Activated naive CD8-positive, alpha-beta T cell treated with anti-CD3 and anti-CD28 coated beads, Interleukin-2, amount 10 ng/mL, durations not matched to agents 7 days and 5 days (primary cell): ENCODE results near the gene OLFML1. TPM values are rescaled to one million over a fixed set of nuclear protein-coding genes. Genes with fewer than 3 reads are reported as not detected.
A peak's percentile ranks its signal among the peaks of the same experiment; 100 is the strongest.

Experiments
- ATAC-seq: fragments of 150-1000 bp; cut with Tn5 transposase; one replicate; pipeline ENCODE4 v1.10.0; 2021; ENCODE audit warnings: low read depth, moderate library complexity
- POLR2A ChIA-PET: fragments of 350-600 bp; sonication (Branson Sonifier 250); formaldehyde crosslinking; loops from one replicate; lab custom pipeline; 2021; ENCODE audit warnings: antibody characterized with exemption; lab: Charles Lee
- DNase-seq: peaks from one replicate; pipeline ENCODE4 v3.0.0; 2021
- H3K27ac Mint-ChIP-seq: one replicate; pipeline ENCODE4 v1.8.0; 2022; ENCODE audit warnings: mild to moderate bottlenecking, mixed read lengths
- H3K27me3 Mint-ChIP-seq: one replicate; pipeline ENCODE4 v1.8.0; 2022; ENCODE audit warnings: mild to moderate bottlenecking, moderate library complexity, mixed read lengths
- H3K36me3 Mint-ChIP-seq: one replicate; pipeline ENCODE4 v1.8.0; 2021; ENCODE audit warnings: mild to moderate bottlenecking, mixed read lengths
- H3K4me1 Mint-ChIP-seq: one replicate; pipeline ENCODE4 v1.8.0; 2021; ENCODE audit warnings: mixed read lengths
- H3K4me3 Mint-ChIP-seq: one replicate; pipeline ENCODE4 v1.8.0; 2022; ENCODE audit warnings: mild to moderate bottlenecking, moderate library complexity, mixed read lengths
- H3K9me3 Mint-ChIP-seq: one replicate; pipeline ENCODE4 v1.8.0; 2021; ENCODE audit warnings: mixed read lengths
- total RNA-seq, 2 experiments: library from RNA; stranded (reverse); gene quantifications; one replicate each; pipeline ENCODE4 v1.2.3, GENCODE V29; 2021

Gene OLFML1
- total RNA-seq, 2 experiments from 2014 or later: not detected

- H3K4me1 Mint-ChIP-seq: peaks cover 38% of the 10 kb centered on the region
- DNase-seq (no peak), ATAC-seq (peak; percentile 59)
- no peak overlapping the region for H3K4me3 Mint-ChIP-seq
- H3K36me3 Mint-ChIP-seq: peaks cover 21% of the 10 kb centered on the region
- POLR2A ChIA-PET: interaction anchor here (1.4 to 2.0 kb wide), 3 partner anchors 10 to 16 kb away, joined by 3 to 5 read pairs (median 4); no protein-coding TSS in a partner anchor
- no peak overlapping the region for H3K27ac Mint-ChIP-seq
- peaks cover 3% of the 10 kb centered on the region for H3K27me3 Mint-ChIP-seq
- no peaks in the 10 kb centered on the region for H3K9me3 Mint-ChIP-seq
Observed at GRCh38 chr11:7520981-7521487, 35.7 kb downstream of the OLFML1 start.

- Mint-ChIP-seq H3K4me3 (no peak overlapping the region), H3K36me3 (peaks cover 19% of the 10 kb centered on the region), H3K27ac (no peak overlapping the region), H3K27me3 (peaks cover 3% of the 10 kb centered on the region), H3K4me1 (peaks cover 37% of the 10 kb centered on the region), H3K9me3 (no peaks in the 10 kb centered on the region)
- POLR2A ChIA-PET: interaction anchor here (2.0 kb wide), 1 partner anchor 9 kb away, joined by 4 read pairs; no protein-coding TSS in a partner anchor
- no peak for DNase-seq
- ATAC-seq: no peak
Observed at GRCh38 chr11:7522121-7522520, 36.8 kb downstream of the OLFML1 start.

- H3K4me1 Mint-ChIP-seq: peaks cover 40% of the 10 kb centered on the region
- H3K4me3 Mint-ChIP-seq: no peak overlapping the region
- DNase-seq (no peak), ATAC-seq (no peak)
- POLR2A ChIA-PET: interaction anchor here (2.0 kb wide), 1 partner anchor 9 kb away, joined by 4 read pairs; no protein-coding TSS in a partner anchor
- peaks cover 3% of the 10 kb centered on the region for H3K27me3 Mint-ChIP-seq
- H3K27ac Mint-ChIP-seq: no peak overlapping the region
- H3K36me3 Mint-ChIP-seq: peaks cover 19% of the 10 kb centered on the region
- H3K9me3 Mint-ChIP-seq: no peaks in the 10 kb centered on the region
Observed at GRCh38 chr11:7522546-7522945, 37.2 kb downstream of the OLFML1 start.

GRCh38 chr11:7523416-7524210 lies 38.3 kb downstream of the OLFML1 start:
- H3K27ac Mint-ChIP-seq: peak overlapping the region; percentile 0
- no peak for ATAC-seq
- POLR2A ChIA-PET: interaction anchor here (2.1 kb wide), 1 partner anchor 9 kb away, joined by 5 read pairs; no protein-coding TSS in a partner anchor
- peaks cover 18% of the 10 kb centered on the region for H3K36me3 Mint-ChIP-seq
- no peaks in the 10 kb centered on the region for H3K9me3 Mint-ChIP-seq
- no peak overlapping the region for H3K4me3 Mint-ChIP-seq
- H3K27me3 Mint-ChIP-seq: peaks cover 3% of the 10 kb centered on the region
- H3K4me1 Mint-ChIP-seq: peaks cover 50% of the 10 kb centered on the region
- no peak for DNase-seq

GRCh38 chr11:7524462-7525235 lies 39.3 kb downstream of the OLFML1 start:
- peaks cover 14% of the 10 kb centered on the region for H3K36me3 Mint-ChIP-seq
- H3K27ac Mint-ChIP-seq: peak overlapping the region; percentile 17
- POLR2A ChIA-PET: interaction anchor here (2.1 kb wide), 1 partner anchor 10 kb away, joined by 5 read pairs; no protein-coding TSS in a partner anchor
- no peaks in the 10 kb centered on the region for H3K9me3 Mint-ChIP-seq
- DNase-seq: no peak
- peaks cover 52% of the 10 kb centered on the region for H3K4me1 Mint-ChIP-seq
- no peak for ATAC-seq
- H3K27me3 Mint-ChIP-seq: peaks cover 3% of the 10 kb centered on the region
- H3K4me3 Mint-ChIP-seq: no peak overlapping the region

GRCh38 chr11:7525424-7525823 lies 40.1 kb downstream of the OLFML1 start:
- Mint-ChIP-seq H3K4me3 (no peak overlapping the region), H3K9me3 (no peaks in the 10 kb centered on the region), H3K4me1 (peaks cover 48% of the 10 kb centered on the region), H3K27ac (no peak overlapping the region), H3K27me3 (peaks cover 3% of the 10 kb centered on the region), H3K36me3 (peaks cover 14% of the 10 kb centered on the region)
- POLR2A ChIA-PET: interaction anchor here (2.1 kb wide), 1 partner anchor 10 kb away, joined by 5 read pairs; no protein-coding TSS in a partner anchor
- ATAC-seq (no peak), DNase-seq (no peak)

- ATAC-seq: peak; percentile 97
- DNase-seq: peak; percentile 59
- H3K4me3 Mint-ChIP-seq: peak overlapping the region; percentile 71
- peaks cover 16% of the 10 kb centered on the region for H3K36me3 Mint-ChIP-seq
- peak overlapping the region; percentile 61 for H3K27ac Mint-ChIP-seq
- peaks cover 3% of the 10 kb centered on the region for H3K27me3 Mint-ChIP-seq
- POLR2A ChIA-PET: interaction anchor here (1.1 kb wide), 1 partner anchor 13 kb away, joined by 3 read pairs; the partner anchor contains the start of gene PPFIBP2
- peaks cover 50% of the 10 kb centered on the region for H3K4me1 Mint-ChIP-seq
- H3K9me3 Mint-ChIP-seq: no peaks in the 10 kb centered on the region
Observed at GRCh38 chr11:7527029-7527428, 41.7 kb downstream of the OLFML1 start.

- Mint-ChIP-seq H3K9me3 (no peaks in the 10 kb centered on the region), H3K36me3 (peaks cover 16% of the 10 kb centered on the region), H3K4me1 (peaks cover 51% of the 10 kb centered on the region), H3K27ac (peak overlapping the region; percentile 12), H3K4me3 (no peak overlapping the region), H3K27me3 (peaks cover 3% of the 10 kb centered on the region)
- DNase-seq (no peak), ATAC-seq (no peak)
- POLR2A ChIA-PET: no interaction called here
Observed at GRCh38 chr11:7528514-7529049, 43.3 kb downstream of the OLFML1 start.

- POLR2A ChIA-PET: interaction anchor here (2.0 kb wide), 1 partner anchor 9 kb away, joined by 4 read pairs; no protein-coding TSS in a partner anchor
- H3K4me3 Mint-ChIP-seq: no peak overlapping the region
- H3K27me3 Mint-ChIP-seq: peaks cover 3% of the 10 kb centered on the region
- no peak overlapping the region for H3K27ac Mint-ChIP-seq
- peaks cover 15% of the 10 kb centered on the region for H3K36me3 Mint-ChIP-seq
- no peak for ATAC-seq
- peaks cover 53% of the 10 kb centered on the region for H3K4me1 Mint-ChIP-seq
- DNase-seq: no peak
- peaks cover 2% of the 10 kb centered on the region for H3K9me3 Mint-ChIP-seq
Observed at GRCh38 chr11:7530013-7530640, 44.8 kb downstream of the OLFML1 start.

- POLR2A ChIA-PET: interaction anchor here (2.0 kb wide), 1 partner anchor 9 kb away, joined by 4 read pairs; no protein-coding TSS in a partner anchor
Observed at GRCh38 chr11:7531011-7531410, 45.7 kb downstream of the OLFML1 start.

GRCh38 chr11:7532405-7533145 lies 47.3 kb downstream of the OLFML1 start:
- Mint-ChIP-seq H3K4me1 (peaks cover 53% of the 10 kb centered on the region), H3K27ac (no peak overlapping the region), H3K9me3 (peaks cover 2% of the 10 kb centered on the region), H3K27me3 (peaks cover 5% of the 10 kb centered on the region), H3K4me3 (no peak overlapping the region), H3K36me3 (peaks cover 12% of the 10 kb centered on the region)
- DNase-seq (no peak), ATAC-seq (no peak)
- POLR2A ChIA-PET: interaction anchor here (2.0 kb wide), 1 partner anchor 11 kb away, joined by 4 read pairs; no protein-coding TSS in a partner anchor

More at GRCh38 chr11:7531011-7531410, 45.7 kb downstream of the OLFML1 start:
- no peak for DNase-seq
- Mint-ChIP-seq H3K4me1 (peaks cover 52% of the 10 kb centered on the region), H3K27ac (no peak overlapping the region), H3K27me3 (peaks cover 2% of the 10 kb centered on the region), H3K9me3 (peaks cover 2% of the 10 kb centered on the region), H3K4me3 (no peak overlapping the region), H3K36me3 (peaks cover 11% of the 10 kb centered on the region)
- no peak for ATAC-seq
